Endothelial cell of umbilical vein (primary cell): ENCODE data around the gene CDK18. TPM values are rescaled to one million over a fixed set of nuclear protein-coding genes. Genes with fewer than 3 reads are reported as not detected.
A peak's percentile ranks its signal among the peaks of the same experiment; 100 is the strongest.

Experiments used
- BruUV-seq: library from RNA; stranded (reverse); fragments of 400-500 nt; replicated peaks from 2 replicates; lab custom pipeline; 2021; lab: Mats Ljungman, UMichigan
- CTCF ChIA-PET: fragments of 300-600, 350-600 bp; sonication (Branson Sonifier 250); formaldehyde crosslinking; loops from one replicate; lab custom pipeline; 2021; ENCODE audit warnings: antibody characterized with exemption, inconsistent platforms; lab: Charles Lee
- POLR2A ChIA-PET: fragments of 300-600, 350-600 bp; sonication (Branson Sonifier 250); formaldehyde crosslinking; loops from one replicate; lab custom pipeline; 2021; ENCODE audit warnings: antibody characterized with exemption, inconsistent platforms; lab: Charles Lee
- DNase-seq: peaks from one replicate; pipeline ENCODE4 v3.0.0-alpha.2; 2011; ENCODE audit warnings: low read depth, low spot score
- FAIRE-seq: peaks from 2 replicates; lab custom pipeline; 2011; peaks lifted over from hg19 to GRCh38; lab: Jason Lieb, UNC
- H2AFZ ChIP-seq: 2 replicates; pipeline ENCODE4 v1.6.0; 2012; ENCODE audit warnings: low read depth, low read length, control low read depth, inconsistent platforms
- H3K27ac ChIP-seq: 2 replicates; pipeline ENCODE4 v1.5.1; 2011; ENCODE audit warnings: low read depth, mild to moderate bottlenecking, control low read depth, low read length, moderate library complexity; ENCODE audit not compliant: insufficient read depth
- H3K27me3 ChIP-seq, 2 experiments: 2 replicates each; pipeline versions ENCODE4 v1.6.0 to v1.6.1; 2011; ENCODE audit warnings: low read length in 2 of 2, mixed read lengths in 1 of 2; ENCODE audit not compliant: control insufficient read depth in 2 of 2, insufficient read depth in 2 of 2
- H3K36me3 ChIP-seq, 2 experiments: 2 replicates in 1 of 2; 3 replicates in 1 of 2; pipeline ENCODE4 v1.5.1; 2011; ENCODE audit warnings: low read length in 2 of 2, mild to moderate bottlenecking in 1 of 2, moderate library complexity in 1 of 2; ENCODE audit not compliant: control insufficient read depth in 2 of 2, insufficient read depth in 2 of 2; ENCODE audit errors: extremely low read depth in 1 of 2
- H3K4me1 ChIP-seq: 3 replicates; pipeline ENCODE4 v1.5.1; 2011; ENCODE audit warnings: mild to moderate bottlenecking, low read length; ENCODE audit not compliant: control insufficient read depth, insufficient read depth; ENCODE audit errors: extremely low read depth
- H3K4me2 ChIP-seq: 2 replicates; pipeline ENCODE4 v1.6.1; 2011; ENCODE audit warnings: low read length, control low read depth, mixed read lengths; ENCODE audit not compliant: insufficient read depth
- H3K4me3 ChIP-seq, 3 experiments: fragments of 200-600 bp in 1 of 3; sonication (generic), shearing (Covaris generic) in 1 of 3; replicated peaks in 1 of 3; 2 replicates each; pipeline ENCODE4 v1.5.1; 2011 to 2016; ENCODE audit warnings: control low read depth in 3 of 3, low read length in 3 of 3, mild to moderate bottlenecking in 2 of 3, inconsistent platforms in 1 of 3, low read depth in 1 of 3, moderate library complexity in 1 of 3; ENCODE audit not compliant: insufficient read depth in 1 of 3
- H3K79me2 ChIP-seq: 2 replicates; pipeline ENCODE4 v1.6.0; 2012; ENCODE audit warnings: low read length, inconsistent platforms; ENCODE audit not compliant: control insufficient read depth, insufficient read depth
- H3K9ac ChIP-seq: replicated peaks from 2 replicates; pipeline ENCODE3; 2011; ENCODE audit warnings: low read length, control low read depth; ENCODE audit not compliant: insufficient read depth; ENCODE audit errors: extremely low read depth
- H3K9me1 ChIP-seq: replicated peaks from 3 replicates; pipeline ENCODE4 v1.6.0; 2011; ENCODE audit warnings: mild to moderate bottlenecking, low read length; ENCODE audit not compliant: control insufficient read depth, insufficient read depth; ENCODE audit errors: extremely low read depth
- H3K9me3 ChIP-seq: replicated peaks from 2 replicates; pipeline ENCODE4 v1.5.1; 2012; ENCODE audit warnings: low read length, inconsistent platforms; ENCODE audit not compliant: control insufficient read depth, insufficient read depth
- H4K20me1 ChIP-seq: replicated peaks from 2 replicates; pipeline ENCODE3; 2011; ENCODE audit warnings: mild to moderate bottlenecking, low read length; ENCODE audit not compliant: control insufficient read depth, insufficient read depth; ENCODE audit errors: extremely low read depth
- CTCF ChIP-seq, 2 donors: IDR thresholded peaks; 1 replicate in 1 of 2; 2 replicates in 1 of 2; pipeline ENCODE4 v1.5.1; 2011; ENCODE audit warnings: low read length in 2 of 2, mild to moderate bottlenecking in 2 of 2, moderate library complexity in 2 of 2, control low read depth in 1 of 2, inconsistent platforms in 1 of 2, low read depth in 1 of 2; ENCODE audit not compliant: insufficient read depth in 1 of 2; ENCODE audit errors: extremely low read depth in 1 of 2
- EZH2 ChIP-seq: IDR thresholded peaks from 2 replicates; pipeline ENCODE4 v1.6.1; 2012; ENCODE audit warnings: borderline replicate concordance, low read depth, mild to moderate bottlenecking, moderate library complexity, low read length, inconsistent platforms; ENCODE audit not compliant: severe bottlenecking
- FOS ChIP-seq: IDR thresholded peaks from 2 replicates; pipeline ENCODE4 v1.6.1; 2011; ENCODE audit warnings: mild to moderate bottlenecking, low read length, moderate library complexity, borderline replicate concordance; ENCODE audit not compliant: insufficient read depth
- GATA2 ChIP-seq: IDR thresholded peaks from 2 replicates; pipeline ENCODE4 v1.7.0; 2011; ENCODE audit warnings: low read depth, mild to moderate bottlenecking, moderate library complexity, mixed read lengths, low read length; ENCODE audit not compliant: insufficient read length, insufficient read depth
- JUN ChIP-seq: IDR thresholded peaks from 2 replicates; pipeline ENCODE4 v1.6.1; 2011; ENCODE audit warnings: borderline replicate concordance, low read depth; ENCODE audit not compliant: insufficient read length, insufficient read depth
- MAX ChIP-seq: IDR thresholded peaks from 2 replicates; pipeline ENCODE4 v1.6.1; 2011; ENCODE audit not compliant: insufficient read depth, insufficient read length
- MYC ChIP-seq: IDR thresholded peaks from one replicate; pipeline ENCODE4 v1.6.1; 2011; ENCODE audit warnings: mild to moderate bottlenecking, low read depth, low read length
- POLR2A ChIP-seq: IDR thresholded peaks from 2 replicates; pipeline ENCODE4 v1.6.1; 2012; ENCODE audit warnings: low read depth, mild to moderate bottlenecking, control low read depth, low read length
- POLR2AphosphoS5 ChIP-seq: IDR thresholded peaks from 2 replicates; pipeline ENCODE4 v1.6.1; 2012; ENCODE audit warnings: low read depth, mild to moderate bottlenecking, control low read depth, low read length, moderate library complexity; ENCODE audit not compliant: insufficient read depth
- dilution Hi-C: fragments of 300-500 bp; cut with MboI; formaldehyde crosslinking; loops from one replicate; pipeline ENCODE4 v1.15.0; 2019; ENCODE audit warnings: low sequenced_read_pairs; ENCODE audit not compliant: extremely low pct_ligation_motif_present
- intact Hi-C: fragments of 100-400 bp; cut with micrococcal nuclease; formaldehyde crosslinking; loops from one replicate; pipeline ENCODE4 v1.10.0; 2022
- polyA plus RNA-seq, 4 experiments: library from polyadenylated mRNA; depleted of rRNA in 3 of 4; stranded (reverse) in 3 of 4; unstranded in 1 of 4; fragments of >200 nt; gene quantifications; 2 replicates each; pipeline versions ENCODE4 v1.2.1 to v1.2.3, GENCODE V29; 2011 to 2012; ENCODE audit warnings: missing spikeins in 1 of 4
- total RNA-seq: library from RNA; stranded (reverse); gene quantifications from 2 replicates; pipeline ENCODE4 v1.2.3, GENCODE V29; 2021

Gene CDK18
- total and polyA plus RNA-seq, 2 donors (not counting 3 experiments of a cell fraction or from before 2014, with no cell fraction given) = 0.17 to 1.2 TPM

GRCh38 chr1:205523891-205524793, 19.7 kb downstream of the CDK18 start:
- intact Hi-C loops = loop anchor here (1.0 to 10.0 kb wide), 6 partner anchors 36 to 189 kb away; no protein-coding TSS in a partner anchor
- peak; percentile 93 for FAIRE-seq
- Histone ChIP-seq H3K9me1 (no peaks in the 10 kb centered on the region), H3K27ac (no peak overlapping the region), H3K27me3 (peaks cover 0 to 4% of the 10 kb centered on the region in 2 experiments), H3K4me3 (no peak overlapping the region), H2AFZ (no peak overlapping the region), H3K36me3 (no peaks in the 10 kb centered on the region), H3K4me1 (no peaks in the 10 kb centered on the region), H3K4me2 (no peak overlapping the region), H4K20me1 (no peaks in the 10 kb centered on the region), H3K79me2 (no peaks in the 10 kb centered on the region), H3K9me3 (no peaks in the 10 kb centered on the region), H3K9ac (no peak overlapping the region)
- ChIA-PET CTCF (interaction anchor here (0.6 to 17.8 kb wide), 59 partner anchors 9 to 536 kb away, joined by 3 to 360 read pairs (median 6); partner anchors contain the start of gene ELK4), POLR2A (no interaction called here)
- peak; percentile 62 for DNase-seq
- no TSS peak for BruUV-seq
- dilution Hi-C loops = no loop called here
- TF ChIP-seq JUN = no peak
- peak; percentile 70 to 80 for TF ChIP-seq CTCF (IDR thresholded peaks at IDR 0.05; ENCODE audit: extremely low read depth in 1 of 2, insufficient read depth in 1 of 2, low read depth in 1 of 2, low read length in 2 of 2)

GRCh38 chr1:205524794-205525101, 20.3 kb downstream of the CDK18 start:
- TF ChIP-seq GATA2 (no peak), MAX (no peak), CTCF (IDR thresholded peaks at IDR 0.05; ENCODE audit: extremely low read depth in 1 of 2, insufficient read depth in 1 of 2, low read depth in 1 of 2, low read length in 2 of 2) (no peak), EZH2 (no peak), POLR2AphosphoS5 (no peak), MYC (no peak), JUN (no peak), FOS (no peak), POLR2A (no peak)
- H3K79me2 ChIP-seq = no peaks in the 10 kb centered on the region
- no peaks in the 10 kb centered on the region for H3K9me1 ChIP-seq
- no peak overlapping the region for H3K4me2 ChIP-seq
- peaks cover 3% of the 10 kb centered on the region for H3K4me1 ChIP-seq
- no peak overlapping the region for H2AFZ ChIP-seq
- FAIRE-seq = no peak
- no peak overlapping the region for H3K4me3 ChIP-seq
- dilution Hi-C loops (no loop called here), intact Hi-C loops (loop anchor here (1.0 to 10.0 kb wide), 6 partner anchors 36 to 189 kb away; no protein-coding TSS in a partner anchor)
- H3K9ac ChIP-seq = no peak overlapping the region
- H3K36me3 ChIP-seq = no peaks in the 10 kb centered on the region
- no peaks in the 10 kb centered on the region for H4K20me1 ChIP-seq
- POLR2A ChIA-PET = no interaction called here
- DNase-seq = no peak
- no peaks in the 10 kb centered on the region for H3K9me3 ChIP-seq
- no TSS peak for BruUV-seq
- CTCF ChIA-PET = interaction anchor here (0.6 to 17.8 kb wide), 54 partner anchors 9 to 537 kb away, joined by 3 to 360 read pairs (median 6); partner anchors contain the start of gene ELK4
- no peak overlapping the region for H3K27ac ChIP-seq
- no peaks in the 10 kb centered on the region for H3K27me3 ChIP-seq
